ENCODE measurements around the gene MGAT5B.
A peak's percentile ranks its signal among the peaks of the same experiment; 100 is the strongest.

The MGAT5B gene

DNA sequence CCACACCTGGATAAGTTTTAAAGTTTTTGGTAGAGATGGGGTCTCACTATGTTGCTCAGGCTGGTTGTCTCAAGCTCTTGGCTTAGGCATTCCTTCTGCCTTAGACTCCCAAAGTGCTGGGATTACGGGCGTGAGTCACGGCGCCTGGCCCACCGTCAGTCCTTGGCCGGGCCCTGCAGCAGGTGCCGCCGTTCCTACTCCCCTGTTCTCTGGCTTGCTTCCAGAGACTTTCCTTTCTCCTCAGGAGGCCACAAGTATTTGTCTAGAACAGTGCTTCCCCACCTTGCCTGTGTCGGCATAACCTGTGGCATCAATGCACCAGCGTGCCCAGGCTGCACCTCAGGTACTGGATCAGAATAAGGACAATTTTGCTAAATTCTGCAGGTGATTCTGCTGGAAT, 3.0 kb upstream of the MGAT5B start:
- Mint-ChIP-seq H3K36me3 (ENCODE audit: low read depth) (no peaks in the 10 kb centered on the region), H3K27ac (no peak overlapping the region), H3K9me3 (peaks cover 12% of the 10 kb centered on the region), H3K27me3 (peaks cover 33% of the 10 kb centered on the region), H3K4me3 (no peak overlapping the region), H3K4me1 (ENCODE audit: low read depth) (peaks cover 10% of the 10 kb centered on the region)
- intact Hi-C loops (cut with micrococcal nuclease): loop anchor here (5.0 kb wide), 1 partner anchor 192 kb away; no protein-coding TSS in a partner anchor

GRCh38 chr17:76866203-76866602, 2.0 kb upstream of the MGAT5B start:
- H3K36me3 Mint-ChIP-seq (ENCODE audit: low read depth): no peaks in the 10 kb centered on the region
- H3K4me3 Mint-ChIP-seq: no peak overlapping the region
- intact Hi-C loops (cut with micrococcal nuclease): loop anchor here (5.0 kb wide), 1 partner anchor 191 kb away; no protein-coding TSS in a partner anchor
- H3K27ac Mint-ChIP-seq: no peak overlapping the region
- peaks cover 43% of the 10 kb centered on the region for H3K27me3 Mint-ChIP-seq
- H3K4me1 Mint-ChIP-seq (ENCODE audit: low read depth): peaks cover 10% of the 10 kb centered on the region
- peaks cover 8% of the 10 kb centered on the region for H3K9me3 Mint-ChIP-seq

DNA sequence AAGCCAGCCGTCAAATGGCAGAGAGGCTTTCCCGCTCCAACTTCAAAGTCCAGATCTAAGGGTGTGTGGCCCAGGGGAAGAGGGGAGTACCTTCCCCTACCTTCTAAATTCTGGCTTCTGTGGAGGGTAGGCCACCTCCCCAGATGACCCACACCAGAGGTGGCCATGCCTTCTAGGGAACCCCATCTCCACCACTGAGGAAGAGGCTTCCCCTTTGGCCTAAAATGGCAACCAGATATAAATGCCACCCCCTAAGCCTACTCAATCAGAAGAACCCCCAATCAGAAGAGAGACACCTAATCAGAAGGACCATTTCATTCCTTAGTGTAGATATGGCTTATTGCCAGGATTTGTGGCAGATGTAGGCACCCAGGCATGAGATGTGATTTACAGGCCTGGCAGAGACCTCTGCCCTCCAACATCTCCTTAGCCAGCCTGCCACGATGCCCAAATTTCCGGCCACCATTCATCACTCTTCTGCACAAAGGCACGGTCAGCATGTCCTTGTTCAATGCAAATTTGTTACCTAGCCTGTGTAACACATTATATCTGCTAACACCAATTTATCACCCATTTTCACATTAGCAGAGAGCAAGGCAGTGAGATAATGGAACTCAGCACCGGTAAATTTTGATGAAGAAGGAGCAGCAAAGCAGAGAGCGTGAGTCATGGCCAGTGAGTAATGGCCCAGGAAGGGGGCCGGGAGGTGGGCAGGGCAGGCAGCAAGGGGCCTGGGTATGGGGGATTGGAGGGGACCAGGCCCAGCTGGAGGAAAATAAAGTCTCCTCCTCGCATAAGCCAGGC, 1.2 kb upstream of the MGAT5B start:
- peaks cover 48% of the 10 kb centered on the region for H3K27me3 Mint-ChIP-seq
- intact Hi-C loops (cut with micrococcal nuclease): loop anchor here (5.0 kb wide), 1 partner anchor 190 kb away; no protein-coding TSS in a partner anchor

DNA sequence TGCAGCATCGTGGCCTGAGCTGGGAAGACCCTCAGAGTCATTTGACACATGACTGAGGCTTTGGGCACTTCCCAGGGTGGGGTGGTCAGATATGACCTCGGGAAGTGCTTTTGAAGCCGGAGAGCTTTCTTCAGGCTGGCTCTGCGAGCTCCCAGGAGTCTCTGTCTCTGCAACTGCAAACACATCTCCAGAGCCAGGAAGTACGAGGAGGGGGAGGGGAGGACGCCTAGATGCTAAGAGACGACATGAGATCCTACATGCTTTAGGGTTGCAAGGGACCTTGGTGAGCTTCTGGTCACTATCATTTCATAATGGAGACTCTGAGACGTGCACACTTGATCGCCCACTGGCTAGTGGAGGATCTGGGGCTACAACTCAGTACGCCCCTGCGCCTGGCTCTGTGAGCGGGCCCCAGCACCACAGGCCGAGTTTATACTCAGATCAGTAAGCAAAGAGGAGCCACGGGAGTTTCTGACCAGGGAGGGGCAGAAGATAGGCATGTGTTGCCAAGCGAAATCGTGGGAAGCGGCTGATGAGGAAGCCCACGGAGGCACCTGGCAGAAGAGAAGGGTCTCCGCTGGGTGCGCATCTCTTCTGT, 527 bp upstream of the MGAT5B start:
- H3K4me3 Mint-ChIP-seq: no peak overlapping the region
- intact Hi-C loops (cut with micrococcal nuclease): loop anchor here (5.0 kb wide), 1 partner anchor 190 kb away; no protein-coding TSS in a partner anchor
- H3K36me3 Mint-ChIP-seq (ENCODE audit: low read depth): no peaks in the 10 kb centered on the region
- no peak overlapping the region for H3K27ac Mint-ChIP-seq
- H3K4me1 Mint-ChIP-seq (ENCODE audit: low read depth): peaks cover 14% of the 10 kb centered on the region
- H3K9me3 Mint-ChIP-seq: no peaks in the 10 kb centered on the region
- H3K27me3 Mint-ChIP-seq: peaks cover 55% of the 10 kb centered on the region

More for the DNA sequence above, 1.2 kb upstream of the MGAT5B start:
- Mint-ChIP-seq H3K36me3 (ENCODE audit: low read depth) (no peaks in the 10 kb centered on the region), H3K9me3 (peaks cover under 1% of the 10 kb centered on the region), H3K4me1 (ENCODE audit: low read depth) (peaks cover 10% of the 10 kb centered on the region), H3K27ac (no peak overlapping the region), H3K4me3 (no peak overlapping the region)

GRCh38 chr17:76868669-76869495, 678 bp downstream of the MGAT5B start:
- H3K27ac Mint-ChIP-seq: no peak overlapping the region
- H3K27me3 Mint-ChIP-seq: peaks cover 64% of the 10 kb centered on the region
- intact Hi-C loops (cut with micrococcal nuclease): loop anchor here (5.0 kb wide), 1 partner anchor 188 kb away; no protein-coding TSS in a partner anchor
- H3K9me3 Mint-ChIP-seq: no peaks in the 10 kb centered on the region
- H3K4me1 Mint-ChIP-seq (ENCODE audit: low read depth): peaks cover 15% of the 10 kb centered on the region
- H3K4me3 Mint-ChIP-seq: peak overlapping the region; percentile 18
- H3K36me3 Mint-ChIP-seq (ENCODE audit: low read depth): no peaks in the 10 kb centered on the region

DNA sequence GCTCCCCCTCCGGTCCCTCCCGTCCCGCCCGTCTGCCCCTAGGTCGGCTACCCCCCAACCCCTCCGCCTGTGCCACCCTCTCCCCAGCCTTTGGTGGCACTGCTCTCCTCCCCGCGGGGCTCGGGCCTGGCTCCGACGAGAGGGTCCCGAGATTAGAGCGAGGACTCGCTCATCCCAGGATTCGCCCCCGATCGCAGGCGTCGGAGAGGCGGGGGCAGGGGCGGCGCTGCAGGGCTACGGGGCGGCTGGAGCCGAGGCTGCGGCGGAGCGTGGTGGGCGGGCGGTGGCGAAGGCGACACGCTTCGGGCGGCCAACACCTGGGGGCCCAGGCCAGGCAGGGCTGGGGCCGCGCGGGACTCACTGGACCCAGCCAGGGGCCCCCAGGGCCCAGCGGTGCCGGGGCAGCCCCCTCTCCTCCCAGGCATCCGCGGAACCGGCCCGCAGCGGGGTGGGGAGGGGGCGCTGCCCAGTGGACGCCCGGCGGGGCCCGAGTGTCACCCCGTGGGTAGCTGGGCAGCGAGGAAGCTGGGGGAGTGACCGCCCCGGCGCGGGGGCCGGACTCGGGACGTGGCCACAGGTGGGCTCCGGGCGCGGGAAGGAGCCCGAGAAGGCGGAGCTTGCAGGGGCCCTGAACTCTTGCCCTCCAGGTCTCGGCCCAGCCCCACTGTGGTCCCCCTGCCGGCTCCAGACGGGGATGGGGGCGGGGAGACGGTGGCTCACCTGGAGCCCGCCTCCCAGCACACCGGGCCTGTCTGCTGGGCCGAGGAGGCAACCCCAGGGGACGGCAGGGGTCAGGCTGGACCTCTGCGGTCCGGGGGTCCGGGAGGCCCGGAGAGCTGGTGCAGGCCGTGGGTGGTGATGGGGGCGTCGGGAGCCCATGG, 1.5 kb downstream of the MGAT5B start:
- H3K4me1 Mint-ChIP-seq (ENCODE audit: low read depth): peaks cover 15% of the 10 kb centered on the region
- intact Hi-C loops (cut with micrococcal nuclease): loop anchor here (5.0 kb wide), 1 partner anchor 188 kb away; no protein-coding TSS in a partner anchor
- H3K4me3 Mint-ChIP-seq: no peak overlapping the region
- H3K27me3 Mint-ChIP-seq: peaks cover 70% of the 10 kb centered on the region
- no peak overlapping the region for H3K27ac Mint-ChIP-seq
- peaks cover 7% of the 10 kb centered on the region for H3K9me3 Mint-ChIP-seq
- no peaks in the 10 kb centered on the region for H3K36me3 Mint-ChIP-seq (ENCODE audit: low read depth)

- Mint-ChIP-seq H3K27me3 (peaks cover 69% of the 10 kb centered on the region), H3K27ac (no peak overlapping the region), H3K36me3 (ENCODE audit: low read depth) (no peaks in the 10 kb centered on the region), H3K4me3 (no peak overlapping the region), H3K4me1 (ENCODE audit: low read depth) (peaks cover 15% of the 10 kb centered on the region), H3K9me3 (peaks cover 13% of the 10 kb centered on the region)
- intact Hi-C loops (cut with micrococcal nuclease): no loop called here
Observed at GRCh38 chr17:76870377-76870714, 2.1 kb downstream of the MGAT5B start.

- H3K4me3 Mint-ChIP-seq: no peak overlapping the region
- H3K27me3 Mint-ChIP-seq: peaks cover 65% of the 10 kb centered on the region
- no peaks in the 10 kb centered on the region for H3K36me3 Mint-ChIP-seq (ENCODE audit: low read depth)
- intact Hi-C loops (cut with micrococcal nuclease): no loop called here
- H3K27ac Mint-ChIP-seq: no peak overlapping the region
- peaks cover 15% of the 10 kb centered on the region for H3K4me1 Mint-ChIP-seq (ENCODE audit: low read depth)
- peaks cover 20% of the 10 kb centered on the region for H3K9me3 Mint-ChIP-seq
Observed at GRCh38 chr17:76871668-76872067, 3.5 kb downstream of the MGAT5B start.

DNA sequence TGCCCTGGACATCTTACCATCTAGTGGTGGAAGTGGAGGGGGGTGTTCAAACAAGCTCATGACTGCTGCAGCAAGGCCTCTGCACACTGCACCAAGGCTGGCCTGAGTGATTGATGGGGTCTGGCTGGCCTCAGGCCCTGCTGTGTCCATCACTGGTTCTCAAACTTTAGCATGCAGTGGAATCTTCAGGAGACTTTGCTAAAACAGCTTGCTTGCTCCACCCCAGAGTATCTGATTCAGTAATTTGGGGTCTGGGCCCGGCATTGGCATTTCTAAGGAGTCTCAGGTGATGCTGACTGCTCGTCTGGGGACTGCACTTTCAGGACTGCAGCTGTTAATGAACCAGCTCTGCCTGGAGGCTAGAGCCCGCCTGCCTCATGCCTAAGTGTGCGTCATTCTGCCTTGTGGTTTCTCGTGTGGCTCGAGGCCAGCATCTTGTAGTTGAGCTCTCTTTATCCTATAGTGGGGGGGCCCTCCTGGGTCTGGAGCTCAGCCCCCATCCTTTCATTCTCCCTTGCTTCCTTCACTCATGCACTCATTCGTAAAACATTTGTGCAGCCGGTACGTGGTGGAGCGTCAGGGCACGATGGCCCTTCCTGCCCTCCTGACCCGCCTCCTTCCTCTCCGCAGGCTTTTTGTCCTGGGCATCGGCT, 4.1 kb downstream of the MGAT5B start:
- Mint-ChIP-seq H3K4me1 (ENCODE audit: low read depth) (peaks cover 15% of the 10 kb centered on the region), H3K27ac (no peak overlapping the region), H3K9me3 (peaks cover 20% of the 10 kb centered on the region), H3K36me3 (ENCODE audit: low read depth) (no peaks in the 10 kb centered on the region), H3K27me3 (peaks cover 58% of the 10 kb centered on the region), H3K4me3 (no peak overlapping the region)
- intact Hi-C loops (cut with micrococcal nuclease): no loop called here

DNA sequence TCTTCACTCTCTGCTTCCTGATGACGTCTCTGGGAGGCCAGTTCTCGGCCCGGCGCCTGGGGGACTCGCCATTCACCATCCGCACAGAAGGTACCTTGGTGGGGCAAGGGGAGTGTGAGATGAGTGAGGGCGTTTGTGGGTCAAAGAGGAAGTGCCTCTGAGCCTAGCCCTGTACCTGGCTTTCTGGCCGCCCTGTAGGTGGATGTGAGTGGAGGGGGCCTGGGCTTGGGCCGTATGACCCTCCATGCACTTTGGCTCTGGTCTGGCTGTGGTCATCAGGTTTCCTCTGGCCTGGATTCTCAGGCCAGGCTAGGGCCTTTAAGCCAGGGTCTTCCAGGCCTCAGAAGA, 4.6 kb downstream of the MGAT5B start:
- H3K4me1 Mint-ChIP-seq (ENCODE audit: low read depth): peaks cover 12% of the 10 kb centered on the region
- peaks cover 20% of the 10 kb centered on the region for H3K9me3 Mint-ChIP-seq
- H3K4me3 Mint-ChIP-seq: no peak overlapping the region
- peaks cover 55% of the 10 kb centered on the region for H3K27me3 Mint-ChIP-seq
- intact Hi-C loops (cut with micrococcal nuclease): no loop called here
- no peaks in the 10 kb centered on the region for H3K36me3 Mint-ChIP-seq (ENCODE audit: low read depth)
- H3K27ac Mint-ChIP-seq: no peak overlapping the region

DNA sequence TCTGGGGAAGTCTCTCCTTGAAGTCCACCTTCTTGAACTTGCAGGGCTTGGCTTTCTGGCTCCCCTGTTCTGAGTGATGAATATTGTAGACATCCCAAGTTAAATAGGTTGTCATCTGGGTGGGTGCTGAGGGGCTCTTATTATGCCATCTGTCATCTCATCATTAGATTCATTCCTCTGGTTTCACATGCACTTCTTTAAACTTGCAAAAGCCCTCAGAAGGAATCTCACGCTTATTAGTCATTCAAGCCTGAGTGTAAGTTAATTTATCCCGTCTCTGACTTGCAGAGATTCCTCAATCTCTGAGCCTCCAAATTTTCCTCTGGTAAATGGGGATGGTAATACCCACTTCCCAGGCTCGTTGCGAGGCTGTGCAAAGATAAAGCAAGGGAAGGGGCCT, 5.7 kb downstream of the MGAT5B start:
- Mint-ChIP-seq H3K27me3 (peaks cover 51% of the 10 kb centered on the region), H3K4me1 (ENCODE audit: low read depth) (peaks cover 8% of the 10 kb centered on the region), H3K36me3 (ENCODE audit: low read depth) (no peaks in the 10 kb centered on the region), H3K4me3 (no peak overlapping the region), H3K9me3 (peaks cover 20% of the 10 kb centered on the region), H3K27ac (no peak overlapping the region)
- intact Hi-C loops (cut with micrococcal nuclease): no loop called here

DNA sequence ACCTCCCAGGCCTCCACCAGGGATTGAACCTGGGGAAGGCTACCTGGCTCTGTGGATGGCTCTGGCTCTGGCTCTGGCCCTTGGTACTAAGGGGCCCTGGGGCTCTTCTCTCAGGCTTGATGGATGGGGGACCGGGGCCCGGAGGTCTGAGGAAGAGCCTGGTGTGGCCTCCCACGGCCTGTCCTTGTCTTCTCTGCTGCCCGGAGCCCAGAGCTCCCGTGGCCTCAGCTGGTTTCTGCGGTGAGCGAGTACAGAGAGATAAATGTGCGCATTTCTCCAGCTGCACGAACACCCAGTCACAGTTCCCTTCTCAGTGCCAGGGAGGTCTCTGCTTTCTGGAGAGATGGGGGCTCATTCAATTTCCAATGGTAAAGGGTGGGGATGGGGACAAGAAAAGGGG, 9.2 kb downstream of the MGAT5B start:
- intact Hi-C loops (cut with micrococcal nuclease): no loop called here
- H3K4me1 Mint-ChIP-seq (ENCODE audit: low read depth): peaks cover 4% of the 10 kb centered on the region
- H3K36me3 Mint-ChIP-seq (ENCODE audit: low read depth): no peaks in the 10 kb centered on the region
- H3K27me3 Mint-ChIP-seq: peaks cover 29% of the 10 kb centered on the region
- H3K4me3 Mint-ChIP-seq: no peak overlapping the region
- no peak overlapping the region for H3K27ac Mint-ChIP-seq
- H3K9me3 Mint-ChIP-seq: peaks cover 20% of the 10 kb centered on the region

DNA sequence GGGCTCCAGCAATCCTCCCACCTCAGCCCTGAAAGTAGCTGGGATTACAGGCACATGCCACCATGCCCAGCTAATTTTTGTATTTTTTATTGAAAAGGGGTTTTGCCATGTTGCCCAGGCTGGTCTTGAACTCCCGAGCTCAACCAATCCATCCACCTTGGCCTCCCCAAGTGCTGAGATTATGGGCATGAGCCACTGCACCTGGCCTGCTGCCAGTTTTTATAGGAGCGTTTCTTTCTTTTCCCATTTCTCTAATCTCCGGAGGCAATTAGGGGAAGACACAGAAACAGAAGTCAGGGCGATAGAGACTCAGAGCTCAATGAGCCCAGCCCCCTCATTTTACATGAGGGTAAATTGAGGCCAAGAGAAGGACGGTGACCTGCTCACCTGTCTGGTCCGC, 10.4 kb downstream of the MGAT5B start:
- Mint-ChIP-seq H3K9me3 (peaks cover 20% of the 10 kb centered on the region), H3K27me3 (peaks cover 19% of the 10 kb centered on the region), H3K27ac (no peak overlapping the region), H3K36me3 (ENCODE audit: low read depth) (no peaks in the 10 kb centered on the region), H3K4me3 (no peak overlapping the region), H3K4me1 (ENCODE audit: low read depth) (no peaks in the 10 kb centered on the region)
- intact Hi-C loops (cut with micrococcal nuclease): no loop called here
